Suprapubic skin (tissue), 3 donors: ENCODE measurements around the gene RXRB.

Source experiments
- CTCF ChIP-seq, 2 donors: fragments of 200-600 bp in 1 of 2; fragments of 450-650 bp in 1 of 2; sonication (generic) in 1 of 2; IDR thresholded peaks; one replicate each; pipeline ENCODE4 v1.5.1; 2016 to 2019; ENCODE audit warnings: antibody characterized with exemption in 2 of 2, mild to moderate bottlenecking in 1 of 2, moderate library complexity in 1 of 2
- POLR2AphosphoS5 ChIP-seq, 3 donors: sonication (generic); formaldehyde crosslinking; IDR thresholded peaks; one replicate each; pipeline ENCODE4 v1.6.1; 2017; ENCODE audit warnings: antibody characterized with exemption in 3 of 3

GRCh38 chr6:33195304-33196165, 4.9 kb downstream of the RXRB start:
- TF ChIP-seq CTCF (IDR thresholded peaks at IDR 0.05) (no peak), POLR2AphosphoS5 (IDR thresholded peaks at IDR 0.05) (no peak)
